Esophagus muscularis mucosa (tissue), 3 donors: ENCODE data around the gene CENPP.

Experiments used
- CTCF ChIP-seq, 3 experiments: fragments of 200-600 bp in 2 of 3; fragments of 450-650 bp in 1 of 3; sonication (generic) in 2 of 3; IDR thresholded peaks; one replicate each; pipeline ENCODE4 v1.5.1; 2017 to 2019; ENCODE audit warnings: antibody characterized with exemption in 3 of 3, mild to moderate bottlenecking in 2 of 3, moderate library complexity in 1 of 3
- POLR2AphosphoS5 ChIP-seq, 2 donors: sonication (generic); formaldehyde crosslinking; IDR thresholded peaks; one replicate each; pipeline ENCODE4 v1.6.1; 2017; ENCODE audit warnings: antibody characterized with exemption in 2 of 2

- no peak for TF ChIP-seq POLR2AphosphoS5 (IDR thresholded peaks at IDR 0.05)
- no peak for TF ChIP-seq CTCF (IDR thresholded peaks at IDR 0.05)
These were observed 34.3 kb downstream of the CENPP start for GRCh38 chr9:92360083-92360482.
